HEK293 (cell line): ENCODE measurements around the gene LRP6.

ENCODE experiments used
- CTCF ChIA-PET: fragments of 350-600 bp; formaldehyde crosslinking; extraction: SDS; loops from one replicate; lab custom pipeline; 2021; ENCODE audit warnings: antibody characterized with exemption; lab: Yijun Ruan, JAX
- POLR2A ChIA-PET: fragments of 300-600 bp; formaldehyde crosslinking; extraction: SDS; loops from one replicate; lab custom pipeline; 2020; ENCODE audit warnings: antibody characterized with exemption, inconsistent platforms; lab: Yijun Ruan, JAX
- H3K27ac ChIP-seq: fragments of 200-500 bp; sonication (Bioruptor generic); 2 replicates; pipeline ENCODE4 v1.5.1; 2014; ENCODE audit warnings: low read depth, low read length, control low read depth, inconsistent platforms; ENCODE audit errors: extremely low read depth
- H3K36me3 ChIP-seq, 2 experiments: fragments of 200-500 bp in 1 of 2; sonication (Bioruptor generic) in 1 of 2; 1 replicate in 1 of 2; 2 replicates in 1 of 2; pipeline ENCODE4 v1.5.1; 2014 to 2017; ENCODE audit warnings: inconsistent platforms in 2 of 2, low read length in 2 of 2; ENCODE audit not compliant: control insufficient read depth in 2 of 2, insufficient read depth in 1 of 2
- H3K4me1 ChIP-seq: fragments of 200-500 bp; sonication (Bioruptor generic); 2 replicates; pipeline ENCODE4 v1.5.1; 2014; ENCODE audit warnings: mild to moderate bottlenecking, low read length, inconsistent platforms; ENCODE audit not compliant: control insufficient read depth, insufficient read depth
- H3K4me3 ChIP-seq: 2 replicates; pipeline ENCODE4 v1.5.1; 2011; ENCODE audit warnings: low read depth, mild to moderate bottlenecking, control low read depth, low read length, moderate library complexity
- H3K9me3 ChIP-seq: fragments of 200-500 bp; sonication (Bioruptor generic); 2 replicates; pipeline ENCODE4 v1.5.1; 2014; ENCODE audit warnings: low read depth, low read length, inconsistent platforms; ENCODE audit not compliant: control insufficient read depth, insufficient read depth
- FEZF1 ChIP-seq: fragments of 450-650 bp; formaldehyde crosslinking; IDR thresholded peaks from 2 replicates; pipeline ENCODE4 v1.5.1; 2016; ENCODE audit warnings: missing biosample characterization, missing genetic modification characterization
- SCRT1 ChIP-seq: fragments of 450-650 bp; formaldehyde crosslinking; IDR thresholded peaks from 2 replicates; pipeline ENCODE4 v1.5.1; 2016; ENCODE audit warnings: missing biosample characterization, missing genetic modification characterization, borderline replicate concordance
- SP7 ChIP-seq: fragments of 450-650 bp; formaldehyde crosslinking; IDR thresholded peaks from 2 replicates; pipeline ENCODE4 v1.5.1; 2016; ENCODE audit warnings: missing biosample characterization, missing genetic modification characterization
- YY1 ChIP-seq: fragments of 450-650 bp; formaldehyde crosslinking; IDR thresholded peaks from 2 replicates; pipeline ENCODE4 v1.5.1; 2018; ENCODE audit warnings: missing biosample characterization, missing genetic modification characterization
- ZBTB11 ChIP-seq: fragments of 450-650 bp; formaldehyde crosslinking; conservative IDR thresholded peaks from 2 replicates; pipeline ENCODE4 v1.5.1; 2016; ENCODE audit warnings: low read depth, missing biosample characterization, missing genetic modification characterization
- ZFHX2 ChIP-seq: fragments of 450-650 bp; formaldehyde crosslinking; conservative IDR thresholded peaks from 2 replicates; pipeline ENCODE4 v1.5.1; 2016; ENCODE audit warnings: missing biosample characterization, missing genetic modification characterization
- ZFP41 ChIP-seq: fragments of 450-650 bp; formaldehyde crosslinking; IDR thresholded peaks from 2 replicates; pipeline ENCODE4 v1.5.1; 2016; ENCODE audit warnings: missing biosample characterization, missing genetic modification characterization, borderline replicate concordance
- ZIC2 ChIP-seq: fragments of 450-650 bp; formaldehyde crosslinking; IDR thresholded peaks from 2 replicates; pipeline ENCODE4 v1.5.1; 2016; ENCODE audit warnings: missing biosample characterization, missing genetic modification characterization
- ZNF114 ChIP-seq: fragments of 450-650 bp; formaldehyde crosslinking; IDR thresholded peaks from 2 replicates; pipeline ENCODE4 v1.5.0; 2017; ENCODE audit warnings: missing biosample characterization, missing genetic modification characterization
- ZNF146 ChIP-seq: fragments of 450-650 bp; formaldehyde crosslinking; IDR thresholded peaks from 2 replicates; pipeline ENCODE4 v1.5.1; 2016; ENCODE audit warnings: missing biosample characterization, missing genetic modification characterization
- ZNF19 ChIP-seq: fragments of 450-650 bp; formaldehyde crosslinking; IDR thresholded peaks from 2 replicates; pipeline ENCODE4; 2016; ENCODE audit warnings: missing biosample characterization, missing genetic modification characterization, low read depth
- ZNF292 ChIP-seq: fragments of 450-650 bp; formaldehyde crosslinking; IDR thresholded peaks from 2 replicates; pipeline ENCODE4 v1.5.1; 2016; ENCODE audit warnings: low read depth, missing biosample characterization, missing genetic modification characterization, borderline replicate concordance
- ZNF302 ChIP-seq: fragments of 450-650 bp; formaldehyde crosslinking; IDR thresholded peaks from 2 replicates; pipeline ENCODE4 v1.5.1; 2016; ENCODE audit warnings: missing biosample characterization, missing genetic modification characterization, low read depth
- ZNF362 ChIP-seq: fragments of 450-650 bp; formaldehyde crosslinking; IDR thresholded peaks from 2 replicates; pipeline ENCODE4 v1.5.1; 2016; ENCODE audit warnings: missing biosample characterization, missing genetic modification characterization
- ZNF416 ChIP-seq: fragments of 450-650 bp; formaldehyde crosslinking; IDR thresholded peaks from 2 replicates; pipeline ENCODE4 v1.5.1; 2016; ENCODE audit warnings: missing biosample characterization, missing genetic modification characterization
- ZNF48 ChIP-seq: fragments of 450-650 bp; formaldehyde crosslinking; IDR thresholded peaks from 2 replicates; pipeline ENCODE4 v1.5.1; 2016; ENCODE audit warnings: missing biosample characterization, missing genetic modification characterization
- ZNF488 ChIP-seq: fragments of 450-650 bp; formaldehyde crosslinking; IDR thresholded peaks from 2 replicates; pipeline ENCODE4 v1.5.1; 2016; ENCODE audit warnings: missing biosample characterization, missing genetic modification characterization
- ZNF549 ChIP-seq: fragments of 450-650 bp; IDR thresholded peaks from 2 replicates; pipeline ENCODE4 v1.5.1; 2018; ENCODE audit warnings: missing biosample characterization, missing genetic modification characterization, mild to moderate bottlenecking, inconsistent platforms, moderate library complexity
- ZNF558 ChIP-seq: fragments of 450-650 bp; formaldehyde crosslinking; IDR thresholded peaks from 2 replicates; pipeline ENCODE4 v1.5.1; 2016; ENCODE audit warnings: missing biosample characterization, missing genetic modification characterization
- ZNF580 ChIP-seq: fragments of 450-650 bp; formaldehyde crosslinking; IDR thresholded peaks from 2 replicates; pipeline ENCODE4 v1.5.1; 2016; ENCODE audit warnings: missing biosample characterization, missing genetic modification characterization
- ZNF776 ChIP-seq: fragments of 450-650 bp; formaldehyde crosslinking; IDR thresholded peaks from 2 replicates; pipeline ENCODE4 v1.5.0; 2017; ENCODE audit warnings: missing biosample characterization, missing genetic modification characterization, borderline replicate concordance
- ZNF830 ChIP-seq: fragments of 450-650 bp; IDR thresholded peaks from 2 replicates; pipeline ENCODE4 v1.5.0; 2018; ENCODE audit warnings: missing biosample characterization, missing genetic modification characterization, low read depth, mild to moderate bottlenecking, moderate library complexity
- ZSCAN16 ChIP-seq: fragments of 450-650 bp; formaldehyde crosslinking; IDR thresholded peaks from 2 replicates; pipeline ENCODE4 v1.5.1; 2016; ENCODE audit warnings: missing biosample characterization, missing genetic modification characterization

LRP6 gene

GRCh38 chr12:12201274-12201758 is 65.5 kb downstream of the LRP6 start (continued):
- no peak for TF ChIP-seq ZFP41 (tag by site-specific recombination)
- no peak for TF ChIP-seq ZIC2 (tag by site-specific recombination)
- TF ChIP-seq ZNF558, result no peak
- TF ChIP-seq ZNF488 (tag by site-specific recombination), result no peak
- no peak for TF ChIP-seq ZNF549

- no peak overlapping the region for H3K4me3 ChIP-seq
- no peaks in the 10 kb centered on the region for H3K9me3 ChIP-seq
- H3K4me1 ChIP-seq, result no peaks in the 10 kb centered on the region
- ChIA-PET POLR2A (interaction anchor here (0.7 kb wide), 1 partner anchor 162 kb away, joined by 9 read pairs; no protein-coding TSS in a partner anchor), CTCF (no interaction called here)
- TF ChIP-seq SCRT1 (tag by site-specific recombination) (no peak), ZNF416 (no peak), SP7 (tag by site-specific recombination) (no peak), ZNF302 (no peak), YY1 (tag by site-specific recombination) (no peak), ZNF362 (no peak), ZNF19 (tag by site-specific recombination) (no peak), ZFP41 (tag by site-specific recombination) (no peak), ZFHX2 (tag by site-specific recombination) (no peak), FEZF1 (tag by site-specific recombination) (no peak), ZNF146 (tag by site-specific recombination) (no peak), ZBTB11 (tag by site-specific recombination) (no peak), ZNF776 (tag by site-specific recombination) (no peak), ZNF48 (no peak), ZNF580 (tag by site-specific recombination) (no peak), ZSCAN16 (tag by site-specific recombination) (no peak), ZNF114 (tag by site-specific recombination) (no peak), ZNF830 (tag by site-specific recombination) (no peak), ZNF292 (no peak)
- H3K27ac ChIP-seq, result no peak overlapping the region
- H3K36me3 ChIP-seq, result peaks cover 15 to 20% of the 10 kb centered on the region in 2 experiments; a peak in 2 of 3 replicates
These were observed 66.5 kb downstream of the LRP6 start for GRCh38 chr12:12200363-12200762.
